ENCODE measurements around the gene APCDD1.

The APCDD1 gene

DNA sequence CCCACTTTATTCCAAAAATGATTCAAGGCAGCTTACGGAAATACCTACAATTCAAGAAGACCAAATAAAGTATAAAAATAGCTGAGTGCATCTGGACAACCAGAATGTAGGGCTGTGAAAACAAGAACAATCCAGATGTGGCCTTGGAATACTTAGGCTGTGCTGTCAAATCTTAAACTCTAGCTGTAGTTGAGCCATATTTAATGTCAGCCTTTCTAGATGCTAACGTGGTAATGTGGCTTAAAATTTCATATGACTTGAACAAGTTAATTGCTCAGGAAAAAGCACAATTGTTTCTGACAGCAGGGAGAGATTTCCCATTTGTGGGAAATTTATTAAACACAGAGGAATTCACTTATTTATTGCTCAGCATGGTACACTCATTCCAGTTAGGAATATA, 56.8 kb downstream of the APCDD1 start:
- H3K4me3 Mint-ChIP-seq, result no peak overlapping the region
- peaks cover 2% of the 10 kb centered on the region for H3K36me3 Mint-ChIP-seq (ENCODE audit: low read depth)
- peaks cover 50% of the 10 kb centered on the region for H3K27me3 Mint-ChIP-seq
- no peaks in the 10 kb centered on the region for H3K4me1 Mint-ChIP-seq (ENCODE audit: low read depth)
- peaks cover 14% of the 10 kb centered on the region for H3K9me3 Mint-ChIP-seq
- no peak overlapping the region for H3K27ac Mint-ChIP-seq
- DNase-seq, result no peak

DNA sequence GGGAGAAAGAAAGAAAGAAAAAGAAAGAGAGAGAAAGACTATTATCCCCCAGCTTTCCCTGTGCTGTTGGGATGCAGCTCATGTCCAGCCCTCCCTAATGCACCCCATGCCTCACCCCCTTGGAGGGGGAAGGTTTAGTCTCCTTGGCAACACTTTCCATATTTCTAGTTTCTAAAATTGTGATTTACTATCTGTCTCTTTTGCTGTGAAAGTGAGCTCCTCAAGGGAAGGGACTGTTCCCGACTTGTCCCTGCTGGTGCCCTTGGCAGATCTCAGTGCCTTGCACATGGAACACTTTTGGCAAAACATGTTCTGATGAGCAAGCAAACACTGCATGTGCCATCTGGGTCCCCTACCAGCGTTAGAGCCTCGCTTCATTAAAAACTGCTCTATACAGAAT, 59.6 kb downstream of the APCDD1 start:
- H3K27me3 Mint-ChIP-seq, result peaks cover 71% of the 10 kb centered on the region

DNA sequence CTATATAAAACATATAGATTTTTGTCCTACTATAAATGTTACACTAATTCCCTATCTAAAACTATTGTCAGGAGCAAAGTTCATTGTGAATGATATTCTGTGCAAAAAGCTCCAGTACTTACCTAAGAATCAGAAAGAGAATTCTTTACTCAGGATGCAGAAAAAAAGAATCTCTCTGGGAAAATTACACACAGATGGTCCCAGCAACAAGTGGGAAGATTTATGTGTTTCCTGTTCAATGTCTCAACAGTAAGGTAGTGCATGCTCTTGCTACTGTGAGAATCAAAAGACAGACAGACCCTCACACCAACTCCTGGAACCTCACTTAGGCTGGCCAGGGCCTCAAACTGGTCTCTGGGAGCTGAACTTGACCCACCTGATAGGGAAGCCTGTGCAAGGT, 60.2 kb downstream of the APCDD1 start:
- H3K36me3 Mint-ChIP-seq (ENCODE audit: low read depth), result no peaks in the 10 kb centered on the region
- peaks cover under 1% of the 10 kb centered on the region for H3K4me1 Mint-ChIP-seq (ENCODE audit: low read depth)
- H3K27me3 Mint-ChIP-seq, result peaks cover 75% of the 10 kb centered on the region
- no peak overlapping the region for H3K4me3 Mint-ChIP-seq
- DNase-seq, result no peak
- H3K27ac Mint-ChIP-seq, result no peak overlapping the region
- H3K9me3 Mint-ChIP-seq, result peaks cover 1% of the 10 kb centered on the region

More for the DNA sequence above, 59.6 kb downstream of the APCDD1 start:
- no peak overlapping the region for H3K4me3 Mint-ChIP-seq
- DNase-seq, result no peak
- peaks cover 2% of the 10 kb centered on the region for H3K9me3 Mint-ChIP-seq
- H3K27ac Mint-ChIP-seq, result no peak overlapping the region
- H3K36me3 Mint-ChIP-seq (ENCODE audit: low read depth), result no peaks in the 10 kb centered on the region
- H3K4me1 Mint-ChIP-seq (ENCODE audit: low read depth), result no peaks in the 10 kb centered on the region

DNA sequence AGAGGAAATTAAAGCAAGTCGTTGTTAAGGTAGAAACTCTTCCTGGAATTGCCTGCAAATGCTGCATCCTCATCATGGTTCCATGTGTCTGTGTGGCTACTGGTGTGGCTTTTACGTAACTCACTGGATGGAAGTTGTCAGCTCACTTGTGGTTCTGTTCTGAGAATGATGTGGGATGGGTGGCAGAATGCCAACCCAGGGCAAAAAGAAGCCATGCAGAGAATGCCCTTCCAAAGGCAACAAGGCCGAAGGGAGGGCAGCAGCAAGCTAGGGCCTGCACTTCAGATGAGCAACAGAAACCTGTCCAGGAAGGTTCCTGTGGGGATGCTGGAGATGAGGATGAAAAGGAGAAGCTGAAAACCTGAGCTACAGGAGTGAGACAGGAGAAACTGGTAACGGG, 61.0 kb downstream of the APCDD1 start:
- Mint-ChIP-seq H3K4me3 (no peak overlapping the region), H3K27me3 (peaks cover 77% of the 10 kb centered on the region), H3K36me3 (ENCODE audit: low read depth) (no peaks in the 10 kb centered on the region), H3K27ac (no peak overlapping the region), H3K9me3 (no peaks in the 10 kb centered on the region), H3K4me1 (ENCODE audit: low read depth) (peaks cover 6% of the 10 kb centered on the region)
- DNase-seq, result no peak

DNA sequence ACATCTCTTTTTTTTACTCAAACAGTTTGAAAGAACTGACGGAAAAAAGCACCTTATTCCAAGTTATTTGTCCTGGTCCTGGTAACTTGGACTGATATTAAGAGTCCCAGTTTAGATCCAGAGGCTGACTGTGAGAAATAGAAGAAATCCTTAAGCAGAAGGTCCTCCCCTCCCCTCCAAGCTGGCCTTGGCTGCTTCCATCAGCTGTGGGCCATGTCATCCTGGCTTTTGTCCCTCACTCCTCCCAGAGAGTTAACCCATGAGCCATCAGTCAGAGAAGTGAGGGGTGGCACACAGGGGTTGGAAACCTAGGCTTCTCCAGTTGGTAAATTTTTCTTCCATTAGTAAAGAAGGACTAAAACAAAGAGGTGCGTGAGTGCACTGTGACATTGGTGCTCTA, 61.6 kb downstream of the APCDD1 start:
- H3K9me3 Mint-ChIP-seq, result no peaks in the 10 kb centered on the region
- no peaks in the 10 kb centered on the region for H3K36me3 Mint-ChIP-seq (ENCODE audit: low read depth)
- H3K27me3 Mint-ChIP-seq, result peaks cover 77% of the 10 kb centered on the region
- no peak for DNase-seq
- no peak overlapping the region for H3K27ac Mint-ChIP-seq
- H3K4me1 Mint-ChIP-seq (ENCODE audit: low read depth), result peaks cover 6% of the 10 kb centered on the region
- no peak overlapping the region for H3K4me3 Mint-ChIP-seq

DNA sequence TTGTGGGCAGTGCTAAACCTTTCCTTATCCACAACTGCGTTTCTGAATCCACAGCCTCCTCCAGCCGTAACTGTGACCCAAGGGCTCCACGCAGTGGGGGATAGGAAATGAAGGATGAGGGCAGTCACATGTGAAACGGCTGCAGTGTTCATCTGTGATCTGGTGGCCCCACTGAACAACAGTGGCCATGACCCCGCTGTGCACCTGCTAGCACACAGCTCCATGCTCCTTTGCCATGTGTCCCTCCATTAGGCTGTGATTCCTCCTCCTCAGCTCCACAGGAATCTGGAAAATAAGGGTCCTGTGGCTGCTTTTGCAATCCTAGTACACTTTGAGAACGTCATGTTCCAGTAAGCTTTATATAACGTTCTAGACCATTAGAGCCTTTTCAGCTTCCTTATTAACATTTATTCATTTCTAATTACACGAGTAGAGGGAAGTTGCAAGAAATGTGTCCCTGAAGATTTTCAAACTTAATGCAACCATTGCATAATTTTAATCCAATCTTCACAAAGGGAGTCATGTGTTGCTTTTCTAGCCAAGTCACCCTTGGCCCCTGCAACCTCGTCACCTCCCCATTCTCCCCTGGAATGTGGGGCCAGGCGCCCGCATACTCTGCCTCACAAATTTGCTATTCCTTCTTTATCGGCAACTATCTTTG, 64.3 kb downstream of the APCDD1 start:
- Mint-ChIP-seq H3K4me1 (ENCODE audit: low read depth) (peaks cover 6% of the 10 kb centered on the region), H3K9me3 (no peaks in the 10 kb centered on the region), H3K4me3 (no peak overlapping the region), H3K27me3 (peaks cover 64% of the 10 kb centered on the region), H3K27ac (no peak overlapping the region), H3K36me3 (ENCODE audit: low read depth) (no peaks in the 10 kb centered on the region)
- no peak for DNase-seq

DNA sequence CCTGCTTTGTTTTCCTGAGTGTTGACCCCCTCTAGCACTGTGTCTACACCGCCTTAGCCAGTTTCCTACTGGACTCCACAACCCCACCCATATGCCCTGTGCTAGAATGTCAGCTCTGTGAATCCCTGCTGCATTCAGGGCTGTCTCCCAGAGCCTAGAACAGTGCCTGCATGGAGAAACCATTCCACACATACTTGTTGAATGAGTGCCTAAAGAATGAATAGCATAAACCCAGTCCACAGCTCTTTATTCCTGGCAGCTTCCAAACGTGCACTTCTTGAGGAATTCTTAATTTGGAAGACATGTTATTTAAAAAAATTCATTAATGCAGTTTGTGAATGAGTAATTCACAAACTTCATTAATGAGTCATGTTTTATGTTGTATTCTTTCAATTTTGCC, 64.9 kb downstream of the APCDD1 start:
- no peak for DNase-seq
- Mint-ChIP-seq H3K36me3 (ENCODE audit: low read depth) (no peaks in the 10 kb centered on the region), H3K27me3 (peaks cover 58% of the 10 kb centered on the region), H3K4me3 (no peak overlapping the region), H3K4me1 (ENCODE audit: low read depth) (peaks cover 9% of the 10 kb centered on the region), H3K9me3 (no peaks in the 10 kb centered on the region), H3K27ac (no peak overlapping the region)

DNA sequence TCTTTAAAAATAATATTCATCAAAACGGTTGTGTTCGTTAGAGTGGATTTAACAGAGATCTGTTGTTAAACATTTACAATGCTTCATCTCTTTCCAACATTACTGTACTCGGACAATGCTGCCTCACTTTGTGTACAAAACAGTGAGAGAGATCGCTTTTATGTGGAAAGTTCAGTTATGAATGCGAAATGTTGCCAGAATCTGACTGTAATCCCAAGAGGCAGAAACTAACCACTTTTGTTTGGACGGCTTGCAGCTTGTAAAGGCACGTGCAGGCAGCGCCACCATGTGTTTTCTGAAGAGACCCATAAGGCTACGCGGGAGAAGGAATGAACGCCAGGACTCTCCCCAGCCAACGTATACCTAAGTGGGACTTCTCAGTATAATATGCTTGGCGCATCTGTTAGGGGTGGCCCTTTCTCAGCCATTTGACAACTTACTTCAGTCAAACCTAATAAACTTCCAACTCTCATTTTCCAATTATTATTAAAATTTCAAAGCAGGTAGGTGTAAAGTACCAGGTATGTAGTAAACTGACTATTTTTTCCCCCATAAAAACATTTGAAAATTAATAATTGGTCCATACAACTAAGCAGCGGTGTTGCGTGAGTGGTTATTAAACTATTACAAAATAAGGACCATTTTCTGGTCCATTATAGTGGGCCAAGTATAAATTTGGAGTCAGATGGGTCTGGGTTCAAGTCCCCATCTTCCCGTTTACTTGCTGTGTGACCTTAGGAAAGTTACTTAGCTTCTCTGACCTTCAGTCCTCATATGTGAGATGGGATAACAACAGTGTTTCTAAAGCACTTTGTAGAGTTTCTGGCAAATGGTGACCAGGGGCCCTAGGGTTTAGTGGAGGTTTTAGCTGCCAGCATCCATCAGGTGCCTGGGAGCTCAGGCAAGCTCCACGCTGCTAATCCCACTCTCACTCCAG, 65.8 kb downstream of the APCDD1 start:
- H3K27ac Mint-ChIP-seq, result no peak overlapping the region
- peaks cover 18% of the 10 kb centered on the region for H3K4me1 Mint-ChIP-seq (ENCODE audit: low read depth)
- DNase-seq, result peak; percentile 63
- H3K27me3 Mint-ChIP-seq, result peaks cover 52% of the 10 kb centered on the region
- H3K4me3 Mint-ChIP-seq, result no peak overlapping the region
- no peaks in the 10 kb centered on the region for H3K9me3 Mint-ChIP-seq
- H3K36me3 Mint-ChIP-seq (ENCODE audit: low read depth), result no peaks in the 10 kb centered on the region

DNA sequence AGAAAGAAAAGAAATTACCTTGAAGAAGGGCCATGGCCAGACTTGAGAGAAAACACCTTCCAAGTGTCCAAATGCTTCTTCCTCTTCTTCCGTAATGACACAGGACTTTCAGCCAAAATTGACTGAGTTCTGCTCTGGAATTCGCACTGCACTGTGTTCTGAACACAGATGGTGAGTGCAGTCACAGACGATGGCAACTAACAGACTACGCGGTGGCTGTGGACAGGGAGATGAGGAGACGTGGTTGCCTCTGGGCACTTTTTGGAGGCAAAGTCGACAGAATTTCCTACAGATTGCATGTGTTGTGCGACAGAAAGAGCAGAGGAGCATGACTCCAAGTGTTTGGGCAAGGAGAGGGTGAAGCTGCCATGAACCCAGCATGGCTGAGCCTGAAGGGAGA, 67.1 kb downstream of the APCDD1 start:
- Mint-ChIP-seq H3K36me3 (ENCODE audit: low read depth) (peaks cover 6% of the 10 kb centered on the region), H3K4me3 (no peak overlapping the region), H3K9me3 (no peaks in the 10 kb centered on the region), H3K4me1 (ENCODE audit: low read depth) (peaks cover 23% of the 10 kb centered on the region), H3K27me3 (peaks cover 39% of the 10 kb centered on the region), H3K27ac (no peak overlapping the region)
- no peak for DNase-seq

DNA sequence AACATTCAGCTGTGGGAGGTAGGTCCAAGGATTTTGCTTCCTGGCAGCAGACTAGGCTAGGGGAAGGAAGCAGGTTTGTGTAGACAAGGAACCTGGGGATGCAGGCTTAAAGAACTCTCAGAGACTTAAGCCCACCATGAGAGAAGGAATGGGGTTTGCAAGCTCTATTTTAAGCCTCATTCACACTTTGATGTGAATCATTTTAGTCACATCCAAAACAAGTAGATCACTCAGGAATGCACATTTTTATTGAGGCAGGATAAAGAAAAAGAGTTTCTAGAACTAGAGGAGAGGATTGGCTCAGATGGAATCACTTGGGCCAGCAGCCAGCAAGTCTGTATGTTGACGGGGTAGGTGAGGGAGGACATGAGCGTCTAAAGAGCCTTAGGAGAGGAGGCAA, 68.1 kb downstream of the APCDD1 start:
- H3K27me3 Mint-ChIP-seq, result peaks cover 29% of the 10 kb centered on the region
- no peaks in the 10 kb centered on the region for H3K9me3 Mint-ChIP-seq
- no peak overlapping the region for H3K4me3 Mint-ChIP-seq
- H3K27ac Mint-ChIP-seq, result no peak overlapping the region
- H3K36me3 Mint-ChIP-seq (ENCODE audit: low read depth), result peaks cover 13% of the 10 kb centered on the region
- no peak for DNase-seq
- peaks cover 31% of the 10 kb centered on the region for H3K4me1 Mint-ChIP-seq (ENCODE audit: low read depth)

DNA sequence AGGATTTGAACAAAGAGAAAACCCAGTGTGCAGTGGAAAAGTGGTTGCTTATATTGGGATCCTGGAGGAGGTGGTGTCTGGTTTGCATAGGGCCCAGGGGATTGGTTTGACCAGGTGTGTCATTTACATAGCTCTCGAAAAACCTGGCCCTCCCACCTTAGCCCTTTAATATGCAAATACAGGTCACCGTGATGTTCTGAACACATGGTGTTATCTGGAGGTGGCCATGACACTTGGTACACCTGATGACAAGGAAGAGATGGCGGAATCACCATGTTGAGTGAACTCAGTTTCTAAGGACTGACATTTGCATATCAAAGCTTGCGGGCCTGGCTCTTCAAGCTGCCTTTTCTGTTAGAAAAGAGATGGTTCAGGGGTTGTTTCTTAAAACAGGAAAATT, 69.1 kb downstream of the APCDD1 start:
- Mint-ChIP-seq H3K27me3 (peaks cover 22% of the 10 kb centered on the region), H3K4me1 (ENCODE audit: low read depth) (peaks cover 39% of the 10 kb centered on the region), H3K27ac (no peak overlapping the region), H3K4me3 (no peak overlapping the region), H3K9me3 (no peaks in the 10 kb centered on the region), H3K36me3 (ENCODE audit: low read depth) (peaks cover 18% of the 10 kb centered on the region)
- no peak for DNase-seq

DNA sequence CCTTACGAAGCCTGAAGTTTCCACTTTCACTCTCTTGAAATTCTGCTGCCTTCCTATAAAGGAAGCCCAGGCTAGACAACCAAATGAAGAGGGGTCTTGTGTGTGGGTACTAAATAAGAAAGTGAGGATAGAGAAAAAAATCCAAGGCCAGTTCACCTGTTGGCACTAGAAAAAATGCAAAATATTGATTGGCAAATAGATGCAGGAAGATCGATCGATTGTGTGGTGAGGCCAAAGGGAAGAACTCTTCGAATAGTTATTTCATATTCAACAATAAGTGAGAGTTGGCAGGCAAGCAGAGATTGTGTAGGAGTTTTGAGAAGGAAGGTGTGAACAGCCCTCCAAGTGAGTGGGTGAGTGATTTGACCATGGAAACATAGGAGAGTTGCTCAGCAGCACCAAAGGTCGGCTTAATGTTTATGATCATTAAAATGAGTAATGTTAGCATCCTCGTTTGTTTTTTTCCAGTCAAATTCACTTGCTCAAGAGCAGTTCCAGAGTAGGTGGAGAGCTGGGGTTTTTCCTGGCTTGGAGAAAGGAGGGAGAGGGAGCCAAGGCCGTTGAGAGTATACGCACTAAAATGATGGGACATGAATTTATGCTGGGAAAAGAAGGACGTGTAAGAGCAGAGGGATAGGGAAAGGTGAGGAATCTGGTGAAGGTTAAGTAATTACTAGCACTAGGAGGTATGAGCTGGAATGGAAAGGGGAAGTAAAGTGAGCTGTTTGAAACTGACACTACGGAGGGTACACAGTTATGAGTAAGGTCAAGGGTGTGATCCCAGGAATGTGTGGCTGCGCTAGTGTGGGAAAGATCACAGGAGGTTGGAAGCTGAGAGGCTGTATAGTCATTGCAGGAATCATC, 70.3 kb downstream of the APCDD1 start:
- Mint-ChIP-seq H3K27ac (peak overlapping the region; percentile 98), H3K4me3 (peak overlapping the region; percentile 95)

DNA sequence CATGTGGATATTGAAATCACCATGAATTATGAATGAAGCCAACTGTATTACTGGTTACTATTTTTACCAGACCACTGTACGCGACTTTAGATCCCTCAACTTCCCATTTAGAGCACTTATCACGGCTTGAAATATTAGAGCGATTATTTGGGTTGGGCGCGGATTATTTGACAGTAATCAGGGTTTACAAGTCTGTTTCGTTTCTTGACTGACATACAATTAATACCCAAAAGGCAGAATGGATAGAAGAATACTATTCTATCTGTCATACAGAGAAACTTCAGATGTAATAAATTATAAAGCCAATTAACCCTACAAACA, 70.9 kb downstream of the APCDD1 start:
- peak overlapping the region; percentile 95 for H3K4me3 Mint-ChIP-seq
- peaks cover 4% of the 10 kb centered on the region for H3K27me3 Mint-ChIP-seq
- H3K36me3 Mint-ChIP-seq (ENCODE audit: low read depth), result peaks cover 25% of the 10 kb centered on the region
- peaks cover 50% of the 10 kb centered on the region for H3K4me1 Mint-ChIP-seq (ENCODE audit: low read depth)
- peak overlapping the region; percentile 98 for H3K27ac Mint-ChIP-seq
- no peak for DNase-seq
- H3K9me3 Mint-ChIP-seq, result no peaks in the 10 kb centered on the region

More for the DNA sequence above, 70.3 kb downstream of the APCDD1 start:
- no peaks in the 10 kb centered on the region for H3K9me3 Mint-ChIP-seq
- H3K27me3 Mint-ChIP-seq, result peaks cover 10% of the 10 kb centered on the region
- DNase-seq, result no peak
- peaks cover 23% of the 10 kb centered on the region for H3K36me3 Mint-ChIP-seq (ENCODE audit: low read depth)
- peaks cover 48% of the 10 kb centered on the region for H3K4me1 Mint-ChIP-seq (ENCODE audit: low read depth)

DNA sequence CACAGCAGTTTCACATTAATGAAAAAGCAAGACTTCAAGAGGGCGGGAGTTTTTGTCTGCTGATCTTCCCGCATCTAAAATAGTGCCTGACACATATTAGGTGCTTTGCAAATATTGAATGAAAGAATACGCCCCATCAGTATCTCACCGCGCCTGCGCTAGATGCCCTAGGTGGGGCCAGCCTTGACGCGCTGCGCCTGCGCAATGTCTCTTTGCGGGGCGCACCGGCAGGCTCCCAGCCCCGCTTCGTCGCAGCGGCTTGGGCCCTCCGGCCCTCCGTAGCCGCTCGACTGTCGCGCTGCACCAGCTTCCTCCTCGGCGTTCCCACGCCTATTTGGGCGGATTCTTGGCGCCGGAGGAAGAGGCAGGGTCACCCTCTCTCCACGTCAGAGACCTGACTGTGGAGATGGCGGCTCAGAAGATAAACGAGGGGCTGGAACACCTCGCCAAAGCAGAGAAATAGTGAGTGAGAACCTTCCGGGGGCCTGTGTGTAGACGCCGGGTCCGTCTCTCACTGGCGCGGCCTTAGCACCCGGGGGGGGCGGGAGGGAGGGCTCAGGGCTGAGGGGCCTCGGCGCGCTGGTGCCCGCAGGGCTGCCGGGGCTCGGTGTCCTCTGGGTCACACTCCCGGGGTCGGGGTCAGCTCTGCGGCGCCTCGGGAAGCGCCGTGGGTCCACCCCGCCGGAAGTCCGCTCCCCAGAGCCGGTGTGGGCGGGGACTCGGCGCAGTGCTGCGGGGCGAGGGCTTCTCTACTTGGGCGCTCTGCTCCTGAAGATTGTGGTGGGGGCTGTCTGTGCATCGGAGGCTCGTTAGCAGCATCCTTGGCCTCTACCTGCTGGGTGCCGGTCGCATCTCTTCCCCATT, 71.5 kb downstream of the APCDD1 start, which contains the start of gene NAPG:
Gene NAPG (plus strand): TSS at position 331 of the 864 bp plus-strand sequence. CDS start 76 bp downstream, at position 407.
- H3K9me3 Mint-ChIP-seq, result no peaks in the 10 kb centered on the region
- H3K4me3 Mint-ChIP-seq, result peak within 1 kb of the TSS; percentile 95
- DNase-seq, result peak; percentile 91
- peaks cover 31% of the 10 kb centered on the region for H3K36me3 Mint-ChIP-seq (ENCODE audit: low read depth)
- peaks cover 4% of the 10 kb centered on the region for H3K27me3 Mint-ChIP-seq
- H3K27ac Mint-ChIP-seq, result peak within 1 kb of the TSS; percentile 98
- H3K4me1 Mint-ChIP-seq (ENCODE audit: low read depth), result peaks cover 56% of the 10 kb centered on the region
